Muscle layer of colon (tissue), 2 donors: ENCODE measurements around the gene HSDL1.

Source experiments
- H3K27ac ChIP-seq: one replicate; pipeline ENCODE4 v1.7.0; 2013; ENCODE audit warnings: low read depth, mild to moderate bottlenecking, low read length, moderate library complexity
- H3K27me3 ChIP-seq, 2 donors: one replicate each; pipeline ENCODE4 v1.7.0; 2013; ENCODE audit warnings: low read length in 2 of 2, mild to moderate bottlenecking in 2 of 2; ENCODE audit not compliant: insufficient read depth in 2 of 2, control insufficient read depth in 1 of 2
- H3K36me3 ChIP-seq: one replicate; pipeline ENCODE4 v1.7.0; 2013; ENCODE audit warnings: mild to moderate bottlenecking, low read length; ENCODE audit not compliant: insufficient read depth
- H3K4me1 ChIP-seq: one replicate; pipeline ENCODE4 v1.7.0; 2013; ENCODE audit warnings: mild to moderate bottlenecking, low read length; ENCODE audit not compliant: insufficient read depth
- H3K4me3 ChIP-seq, 2 donors: one replicate each; pipeline ENCODE4 v1.7.0; 2013; ENCODE audit warnings: low read length in 2 of 2, low read depth in 1 of 2, mild to moderate bottlenecking in 1 of 2, moderate library complexity in 1 of 2
- H3K9ac ChIP-seq: one replicate; pipeline ENCODE4 v1.7.0; 2013; ENCODE audit warnings: low read length
- H3K9me3 ChIP-seq: one replicate; pipeline ENCODE4 v1.7.0; 2013; ENCODE audit warnings: mild to moderate bottlenecking, low read length
- donor health status: abdominal sarcoma.
- donor health status: Adenocarcinoma of cecum.

HSDL1 gene

DNA sequence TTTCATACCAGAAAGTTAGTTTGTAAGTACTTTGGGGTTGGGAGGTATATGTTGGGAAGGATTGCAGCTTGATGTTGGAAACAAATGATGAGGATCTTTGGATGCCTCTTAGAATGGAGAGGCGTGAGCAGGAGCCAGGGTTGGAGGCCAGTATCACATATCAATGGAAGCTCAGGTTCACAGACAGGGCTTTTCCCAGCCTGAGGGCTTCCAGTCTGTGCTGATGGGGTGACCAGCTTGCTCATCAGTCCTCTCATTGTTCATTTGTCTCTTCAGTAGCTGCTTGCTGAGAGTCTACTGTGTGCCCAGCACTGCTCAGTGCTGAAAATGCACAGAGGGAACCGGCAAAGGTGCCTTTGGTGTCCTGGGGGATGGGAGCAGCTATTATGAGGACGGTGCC lies 5.9 kb upstream of the HSDL1 start:
- Histone ChIP-seq H3K4me3 (no peak overlapping the region), H3K27ac (no peak overlapping the region), H3K9ac (no peak overlapping the region), H3K9me3 (no peaks in the 10 kb centered on the region), H3K36me3 (no peaks in the 10 kb centered on the region), H3K27me3 (no peaks in the 10 kb centered on the region), H3K4me1 (no peaks in the 10 kb centered on the region)

DNA sequence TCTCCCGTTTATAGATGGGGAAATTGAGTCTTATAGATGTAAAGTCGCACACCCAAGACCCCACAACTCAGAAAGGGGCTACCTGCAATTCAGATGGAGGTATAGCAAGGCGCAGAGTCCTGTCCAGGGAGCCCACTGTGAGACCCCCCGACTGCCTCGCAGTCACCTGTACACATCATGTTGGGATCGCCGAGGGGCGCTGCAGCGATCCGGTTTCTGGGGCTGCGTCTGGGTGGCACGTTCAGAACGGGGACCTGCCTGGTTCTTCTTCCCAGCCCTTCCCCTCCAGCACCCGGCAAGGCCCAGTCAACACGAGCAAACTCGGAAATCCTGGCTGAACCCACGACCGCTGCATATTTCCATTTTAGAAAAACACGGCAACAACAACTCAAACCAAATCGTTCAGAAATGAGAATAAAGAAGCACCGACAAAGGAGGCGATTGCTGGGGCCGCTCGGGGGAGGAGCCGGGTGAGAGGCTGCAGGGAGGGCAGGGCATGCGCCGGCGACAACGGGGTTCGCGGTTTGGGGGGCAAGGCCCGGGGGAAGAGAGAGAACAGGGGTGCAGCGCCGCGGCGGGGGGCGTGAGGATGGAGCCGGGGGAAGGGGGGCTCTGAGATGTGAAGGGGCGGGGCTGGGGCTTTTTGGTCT lies 643 bp downstream of the HSDL1 start:
- H3K36me3 ChIP-seq = no peaks in the 10 kb centered on the region
- no peaks in the 10 kb centered on the region for H3K9me3 ChIP-seq
- H3K27me3 ChIP-seq = no peaks in the 10 kb centered on the region
- peak overlapping the region; percentile 61 for H3K9ac ChIP-seq
- peak overlapping the region; percentile 65 to 76 for H3K4me3 ChIP-seq
- peaks cover 12% of the 10 kb centered on the region for H3K4me1 ChIP-seq
- H3K27ac ChIP-seq = peak overlapping the region; percentile 80

DNA sequence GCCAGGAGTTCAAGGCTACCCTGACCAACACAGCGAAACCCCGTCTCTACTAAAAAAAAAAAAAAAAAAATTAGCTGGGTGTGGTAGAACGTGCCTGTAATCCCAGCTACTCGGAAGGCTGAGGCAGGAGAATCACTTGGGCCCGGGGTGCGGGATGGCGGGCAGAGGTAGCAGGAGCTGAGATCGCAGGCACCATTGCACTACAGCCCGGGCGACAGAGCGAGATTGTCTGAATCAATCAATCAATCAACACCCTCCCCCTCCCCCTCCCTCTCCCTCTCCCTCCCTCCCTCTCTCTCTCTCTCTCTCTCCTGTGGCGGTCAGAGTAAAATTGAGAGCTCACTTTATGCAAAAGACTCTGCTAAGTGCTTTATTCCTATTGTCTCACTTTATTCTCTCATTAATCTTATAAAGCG lies 1.2 kb downstream of the HSDL1 start:
- Histone ChIP-seq H3K9me3 (no peaks in the 10 kb centered on the region), H3K36me3 (no peaks in the 10 kb centered on the region), H3K9ac (peak overlapping the region; percentile 61), H3K4me1 (peaks cover 12% of the 10 kb centered on the region), H3K4me3 (peak overlapping the region; percentile 65 to 76), H3K27me3 (no peaks in the 10 kb centered on the region), H3K27ac (no peak overlapping the region)

DNA sequence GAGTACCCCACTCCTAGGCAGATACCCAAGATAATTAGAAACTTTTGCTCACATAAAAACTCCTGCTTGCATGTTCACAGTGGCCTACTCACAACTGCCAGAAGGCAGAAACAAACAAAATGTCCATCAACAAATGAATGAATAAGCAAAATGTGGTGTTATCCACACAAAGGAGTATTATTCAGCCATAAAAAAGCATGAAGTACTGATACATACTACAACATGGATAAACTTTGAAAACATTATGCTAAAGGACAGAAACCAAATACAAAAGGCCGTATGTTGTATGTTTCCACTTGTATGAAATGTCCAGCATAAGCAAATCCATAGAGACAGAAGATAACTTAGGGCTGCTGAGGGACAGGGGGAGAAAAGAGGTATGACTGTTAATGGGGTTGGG lies 1.9 kb downstream of the HSDL1 start:
- H3K9me3 ChIP-seq = no peaks in the 10 kb centered on the region
- H3K9ac ChIP-seq = no peak overlapping the region
- no peaks in the 10 kb centered on the region for H3K36me3 ChIP-seq
- no peaks in the 10 kb centered on the region for H3K27me3 ChIP-seq
- peaks cover 12% of the 10 kb centered on the region for H3K4me1 ChIP-seq
- H3K4me3 ChIP-seq = no peak overlapping the region
- no peak overlapping the region for H3K27ac ChIP-seq

DNA sequence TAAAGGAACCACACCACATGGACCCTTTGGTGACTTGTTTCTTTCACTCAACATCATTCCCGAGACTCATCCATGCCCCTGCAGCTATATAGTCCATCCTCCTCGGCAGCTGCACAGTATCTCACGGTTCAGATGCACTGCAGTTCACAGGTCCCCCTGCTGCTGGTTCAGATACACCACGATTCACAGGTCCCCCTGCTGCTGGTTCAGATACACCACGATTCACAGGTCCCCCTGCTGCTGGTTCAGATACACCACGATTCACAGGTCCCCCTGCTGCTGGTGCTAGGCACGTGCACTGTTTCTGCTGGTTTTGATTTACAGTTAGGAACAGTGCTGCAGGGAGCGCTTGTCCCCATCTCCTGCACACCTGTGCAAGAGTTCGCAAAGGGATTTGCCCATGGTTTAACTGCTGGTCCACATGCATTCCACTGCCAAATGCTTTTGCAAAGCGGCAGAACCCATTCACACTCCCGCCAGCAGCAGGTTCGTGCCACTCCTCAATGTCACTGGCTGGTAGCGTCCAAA lies 3.8 kb downstream of the HSDL1 start:
- H3K4me3 ChIP-seq = no peak overlapping the region
- no peaks in the 10 kb centered on the region for H3K9me3 ChIP-seq
- H3K36me3 ChIP-seq = no peaks in the 10 kb centered on the region
- no peak overlapping the region for H3K9ac ChIP-seq
- H3K4me1 ChIP-seq = peaks cover 12% of the 10 kb centered on the region
- no peaks in the 10 kb centered on the region for H3K27me3 ChIP-seq
- no peak overlapping the region for H3K27ac ChIP-seq

DNA sequence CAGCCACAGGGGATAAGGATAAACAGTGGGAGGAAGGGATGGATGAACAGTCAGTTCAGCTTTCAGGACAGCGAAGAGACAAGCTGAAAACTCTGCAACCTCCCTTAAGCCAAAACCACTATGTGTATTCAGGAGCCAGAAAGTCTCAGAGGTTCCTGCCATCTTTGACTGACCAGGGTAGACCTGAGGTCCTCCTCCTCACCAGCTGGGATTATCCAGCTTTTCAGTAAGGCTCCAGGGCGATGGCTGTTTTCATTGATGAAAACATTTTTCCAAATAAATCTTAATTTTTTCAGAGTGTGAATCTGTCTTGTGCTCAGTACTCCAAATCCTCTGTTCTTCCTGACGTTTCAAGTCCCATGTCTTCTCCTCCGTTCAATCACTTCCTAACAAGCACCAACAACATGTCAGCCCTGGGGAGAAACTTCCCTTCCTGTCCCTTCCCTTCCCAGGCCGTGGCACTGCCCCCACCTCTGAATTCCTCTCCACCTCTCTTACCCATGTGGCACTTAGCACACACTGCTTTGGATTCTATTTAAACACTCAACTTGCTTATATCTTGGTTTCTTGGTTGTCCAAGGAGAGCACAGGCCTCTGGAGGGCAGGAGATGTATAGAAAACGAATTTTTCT lies 5.2 kb downstream of the HSDL1 start:
- H3K4me3 ChIP-seq = no peak overlapping the region
- H3K9me3 ChIP-seq = no peaks in the 10 kb centered on the region
- no peaks in the 10 kb centered on the region for H3K27me3 ChIP-seq
- H3K36me3 ChIP-seq = no peaks in the 10 kb centered on the region
- peaks cover 12% of the 10 kb centered on the region for H3K4me1 ChIP-seq
- H3K27ac ChIP-seq = no peak overlapping the region
- no peak overlapping the region for H3K9ac ChIP-seq

DNA sequence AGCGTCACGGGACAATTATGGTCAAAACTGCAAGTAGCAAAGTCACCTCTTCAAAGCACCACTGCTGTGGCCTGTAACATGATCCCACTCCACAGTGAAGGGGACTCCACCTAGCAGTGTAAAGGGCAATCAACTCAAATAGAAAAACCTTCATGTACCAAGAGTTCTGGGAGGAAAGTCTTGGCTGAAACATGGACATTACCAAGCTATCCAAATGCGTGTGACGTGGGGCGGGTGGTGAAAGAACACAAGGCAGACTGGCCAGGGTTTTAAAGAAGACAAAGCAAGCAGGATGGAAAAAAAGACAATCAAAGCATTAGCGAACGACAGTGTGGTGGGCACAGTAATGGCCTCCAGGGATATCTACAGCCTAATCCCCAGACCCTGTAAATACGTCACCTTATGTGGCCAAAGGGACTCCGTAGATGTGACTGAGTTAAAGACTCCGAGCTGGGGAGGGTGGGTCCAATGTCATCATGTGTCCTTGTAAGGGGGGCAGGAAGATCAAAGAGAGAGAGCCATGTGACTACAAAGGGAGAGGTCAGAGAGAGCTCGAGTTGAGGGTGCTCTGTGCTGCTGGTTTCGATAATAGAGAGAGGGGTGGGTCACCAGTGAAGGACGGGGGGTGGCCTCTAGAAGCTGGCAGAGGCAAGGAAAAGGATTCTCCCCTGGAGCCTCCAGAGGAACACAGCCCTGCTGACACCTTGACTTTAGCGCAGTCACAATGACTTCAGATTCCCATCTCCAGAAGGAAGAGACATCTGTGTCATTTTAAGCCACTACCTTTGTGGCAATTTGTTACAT lies 6.0 kb downstream of the HSDL1 start:
- Histone ChIP-seq H3K4me3 (no peak overlapping the region), H3K36me3 (no peaks in the 10 kb centered on the region), H3K4me1 (peaks cover 10% of the 10 kb centered on the region), H3K27me3 (no peaks in the 10 kb centered on the region), H3K9ac (no peak overlapping the region), H3K9me3 (no peaks in the 10 kb centered on the region), H3K27ac (no peak overlapping the region)

DNA sequence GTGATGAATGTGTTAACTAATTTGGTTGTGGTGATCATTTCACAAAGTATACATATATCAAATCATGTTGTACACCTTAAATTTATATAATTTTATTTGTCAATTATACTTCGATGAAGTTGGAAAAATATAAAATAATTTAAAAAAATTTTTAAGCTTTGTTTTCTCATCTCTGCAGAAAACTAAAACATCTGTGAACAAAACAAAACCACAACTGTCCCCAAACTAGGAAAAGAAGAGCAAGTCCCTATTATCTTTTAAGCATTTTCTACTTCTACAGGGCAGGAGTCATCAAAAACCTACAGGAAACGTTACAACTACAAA lies 6.5 kb downstream of the HSDL1 start:
- no peak overlapping the region for H3K9ac ChIP-seq
- no peaks in the 10 kb centered on the region for H3K36me3 ChIP-seq
- H3K27ac ChIP-seq = no peak overlapping the region
- no peaks in the 10 kb centered on the region for H3K27me3 ChIP-seq
- no peak overlapping the region for H3K4me3 ChIP-seq
- H3K9me3 ChIP-seq = no peaks in the 10 kb centered on the region
- H3K4me1 ChIP-seq = peaks cover 4% of the 10 kb centered on the region

DNA sequence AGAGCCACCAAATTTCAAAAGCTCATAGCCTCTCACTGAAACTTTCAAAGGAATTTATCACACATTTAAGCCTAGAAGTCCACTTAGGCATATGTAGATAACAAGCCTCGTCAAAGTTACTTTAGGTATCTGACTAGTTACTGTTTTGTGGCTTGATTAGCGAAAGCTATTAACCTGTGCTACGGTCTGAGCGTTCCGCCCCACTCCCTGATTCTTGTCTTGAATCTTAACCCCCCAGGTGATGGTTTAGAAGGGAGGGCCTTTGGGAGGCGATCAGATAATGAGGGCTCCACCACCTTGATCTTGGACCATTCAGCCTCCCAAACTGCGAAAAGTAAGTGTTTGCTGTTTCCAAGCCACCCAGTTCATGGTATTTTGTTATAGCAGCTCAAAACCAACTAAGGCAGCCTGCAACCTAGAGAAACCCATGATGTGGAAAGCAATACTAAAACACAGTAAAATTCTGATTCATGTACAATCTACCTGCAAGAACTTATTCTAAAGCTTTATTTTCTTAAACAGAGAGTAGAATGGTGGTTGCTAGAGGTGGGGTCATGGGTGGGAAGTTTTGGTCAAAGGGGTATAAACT lies 7.1 kb downstream of the HSDL1 start:
- no peaks in the 10 kb centered on the region for H3K9me3 ChIP-seq
- H3K9ac ChIP-seq = no peak overlapping the region
- no peaks in the 10 kb centered on the region for H3K27me3 ChIP-seq
- no peak overlapping the region for H3K4me3 ChIP-seq
- no peaks in the 10 kb centered on the region for H3K36me3 ChIP-seq
- no peaks in the 10 kb centered on the region for H3K4me1 ChIP-seq
- no peak overlapping the region for H3K27ac ChIP-seq

DNA sequence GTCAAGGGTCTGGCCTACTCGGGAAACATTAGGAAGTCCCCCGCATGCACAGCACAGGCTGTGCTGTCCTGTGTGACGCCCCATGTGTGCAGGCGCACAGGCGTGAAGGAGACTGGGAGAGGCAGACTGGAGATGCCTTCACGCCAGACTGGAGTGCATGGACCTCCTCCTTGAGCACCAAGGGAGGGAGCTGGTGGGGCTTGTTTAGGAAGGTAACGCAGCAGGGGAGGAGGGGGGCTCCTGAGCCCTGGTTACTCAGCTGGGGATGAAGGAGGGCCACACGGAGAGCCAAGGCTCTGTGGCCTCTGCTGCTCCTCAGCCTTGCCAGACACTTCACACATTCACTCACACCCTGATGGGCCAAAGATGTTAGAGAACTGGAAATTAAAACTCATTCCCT lies 7.7 kb downstream of the HSDL1 start:
- no peak overlapping the region for H3K4me3 ChIP-seq
- H3K36me3 ChIP-seq = no peaks in the 10 kb centered on the region
- H3K9ac ChIP-seq = no peak overlapping the region
- H3K4me1 ChIP-seq = no peaks in the 10 kb centered on the region
- H3K27me3 ChIP-seq = no peaks in the 10 kb centered on the region
- H3K27ac ChIP-seq = no peak overlapping the region
- no peaks in the 10 kb centered on the region for H3K9me3 ChIP-seq

DNA sequence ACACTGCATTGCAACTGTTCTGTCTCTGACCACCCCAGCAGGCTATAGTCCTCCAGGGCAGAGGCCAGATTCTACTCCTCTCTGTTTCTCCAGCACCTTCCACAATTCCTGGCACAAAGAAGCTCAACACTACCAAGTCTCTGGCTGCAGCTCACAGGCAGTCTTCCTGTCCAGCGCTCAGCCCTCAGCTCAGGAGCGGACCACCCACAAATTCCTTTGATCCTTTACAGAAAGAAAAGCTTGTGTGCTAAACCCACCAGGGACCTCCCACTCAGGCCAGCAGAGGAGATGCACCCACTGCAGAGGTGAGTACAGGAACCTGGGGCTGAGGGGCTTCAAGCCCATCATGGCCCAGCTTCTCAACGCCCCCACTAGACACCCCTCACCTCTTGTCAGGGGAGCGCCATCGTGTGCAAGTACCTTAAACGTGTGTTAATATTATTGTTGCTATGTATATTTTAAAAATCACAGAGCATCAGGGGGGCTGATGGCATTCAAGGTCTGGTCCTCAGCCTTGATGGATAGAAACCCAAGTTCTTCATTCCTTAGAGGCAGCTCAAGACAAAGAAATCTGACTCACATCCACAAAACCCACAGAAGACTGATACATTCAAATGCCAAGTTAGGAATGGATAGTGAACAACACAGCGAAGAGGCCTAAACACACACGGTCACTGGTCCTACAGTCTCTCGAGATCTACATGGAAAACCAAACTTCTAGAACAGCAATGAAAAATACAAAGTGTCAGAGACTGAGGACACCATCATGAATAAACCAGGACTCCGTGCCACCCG lies 8.4 kb downstream of the HSDL1 start:
- Histone ChIP-seq H3K4me3 (no peak overlapping the region), H3K27me3 (no peaks in the 10 kb centered on the region), H3K36me3 (no peaks in the 10 kb centered on the region), H3K9ac (no peak overlapping the region), H3K4me1 (no peaks in the 10 kb centered on the region), H3K9me3 (no peaks in the 10 kb centered on the region), H3K27ac (no peak overlapping the region)
